Measurements from ENCODE around the gene APP.

The APP gene

GRCh38 chr21:25913479-25913878 lies 257.1 kb downstream of the APP start:
- H3K27me3 ChIP-seq (ENCODE audit: insufficient read depth, low read depth), result no peaks in the 10 kb centered on the region
- no peaks in the 10 kb centered on the region for H3K79me2 ChIP-seq (ENCODE audit: insufficient read depth, low read depth)
- no peaks in the 10 kb centered on the region; the same call in 1 of the 2 replicates for H3K36me3 ChIP-seq (ENCODE audit: insufficient read depth)
- H3K27ac ChIP-seq, result no peak overlapping the region
- no peak overlapping the region for H2AFZ ChIP-seq (ENCODE audit: low read depth)
- no peak for TF ChIP-seq CTCF (conservative IDR thresholded peaks at IDR 0.05; ENCODE audit: low read depth, low read length)
- no peak overlapping the region for H3K4me3 ChIP-seq (IDR thresholded peaks at IDR 0.05; ENCODE audit: insufficient read depth, low read depth, low read length)
- H4K20me1 ChIP-seq (ENCODE audit: insufficient read depth), result no peaks in the 10 kb centered on the region; the same call in 1 of the 2 replicates
- no peaks in the 10 kb centered on the region for H3K4me1 ChIP-seq (ENCODE audit: low read depth, poor library complexity, severe bottlenecking)
- H3K4me2 ChIP-seq, result no peak overlapping the region
- no peak overlapping the region for H3K9ac ChIP-seq

GRCh38 chr21:25912402-25912746 lies 258.2 kb downstream of the APP start:
- H2AFZ ChIP-seq (ENCODE audit: low read depth), result no peak overlapping the region
- no peaks in the 10 kb centered on the region; the same call in 1 of the 2 replicates for H4K20me1 ChIP-seq (ENCODE audit: insufficient read depth)
- no peak for TF ChIP-seq CTCF (conservative IDR thresholded peaks at IDR 0.05; ENCODE audit: low read depth, low read length)
- H3K36me3 ChIP-seq (ENCODE audit: insufficient read depth), result no peaks in the 10 kb centered on the region; the same call in 1 of the 2 replicates
- H3K79me2 ChIP-seq (ENCODE audit: insufficient read depth, low read depth), result no peaks in the 10 kb centered on the region
- no peak overlapping the region for H3K9ac ChIP-seq
- no peak overlapping the region for H3K4me3 ChIP-seq (IDR thresholded peaks at IDR 0.05; ENCODE audit: insufficient read depth, low read depth, low read length)
- H3K4me2 ChIP-seq, result no peak overlapping the region
- no peak overlapping the region for H3K27ac ChIP-seq
- H3K4me1 ChIP-seq (ENCODE audit: low read depth, poor library complexity, severe bottlenecking), result no peaks in the 10 kb centered on the region
- no peaks in the 10 kb centered on the region for H3K27me3 ChIP-seq (ENCODE audit: insufficient read depth, low read depth)

GRCh38 chr21:25911730-25912401 lies 258.7 kb downstream of the APP start:
- Histone ChIP-seq H3K4me1 (ENCODE audit: low read depth, poor library complexity, severe bottlenecking) (no peaks in the 10 kb centered on the region), H3K36me3 (ENCODE audit: insufficient read depth) (no peaks in the 10 kb centered on the region; the same call in 1 of the 2 replicates), H2AFZ (ENCODE audit: low read depth) (no peak overlapping the region), H3K4me3 (IDR thresholded peaks at IDR 0.05; ENCODE audit: insufficient read depth, low read depth, low read length) (no peak overlapping the region), H4K20me1 (ENCODE audit: insufficient read depth) (no peaks in the 10 kb centered on the region), H3K79me2 (ENCODE audit: insufficient read depth, low read depth) (no peaks in the 10 kb centered on the region), H3K27ac (no peak overlapping the region), H3K27me3 (ENCODE audit: insufficient read depth, low read depth) (no peaks in the 10 kb centered on the region), H3K4me2 (no peak overlapping the region), H3K9ac (no peak overlapping the region)
- TF ChIP-seq CTCF (conservative IDR thresholded peaks at IDR 0.05; ENCODE audit: low read depth, low read length), result no peak

- H3K9ac ChIP-seq, result no peak overlapping the region
- H3K4me1 ChIP-seq (ENCODE audit: low read depth, poor library complexity, severe bottlenecking), result no peaks in the 10 kb centered on the region
- no peaks in the 10 kb centered on the region for H3K27me3 ChIP-seq (ENCODE audit: insufficient read depth, low read depth)
- no peak overlapping the region for H2AFZ ChIP-seq (ENCODE audit: low read depth)
- no peak overlapping the region for H3K4me2 ChIP-seq
- no peak overlapping the region for H3K4me3 ChIP-seq (IDR thresholded peaks at IDR 0.05; ENCODE audit: insufficient read depth, low read depth, low read length)
- H4K20me1 ChIP-seq (ENCODE audit: insufficient read depth), result no peaks in the 10 kb centered on the region
- H3K36me3 ChIP-seq (ENCODE audit: insufficient read depth), result no peaks in the 10 kb centered on the region; the same call in 1 of the 2 replicates
- no peak for TF ChIP-seq CTCF (conservative IDR thresholded peaks at IDR 0.05; ENCODE audit: low read depth, low read length)
- H3K27ac ChIP-seq, result no peak overlapping the region
- no peaks in the 10 kb centered on the region for H3K79me2 ChIP-seq (ENCODE audit: insufficient read depth, low read depth)
Measured at GRCh38 chr21:25910809-25911208, 259.8 kb downstream of the APP start.
